GM12875 (cell line): ENCODE data around the gene FAM81B.

Experiments used
- H3K4me3 ChIP-seq: one replicate; pipeline ENCODE4 v1.5.1; 2011; ENCODE audit warnings: low read depth, low read length, control low read depth
- CTCF ChIP-seq: IDR thresholded peaks from 2 replicates; pipeline ENCODE4 v1.5.1; 2011; ENCODE audit warnings: low read depth, mild to moderate bottlenecking, control low read depth, inconsistent platforms, low read length, moderate library complexity, borderline replicate concordance; ENCODE audit not compliant: insufficient read depth

Gene FAM81B

GRCh38 chr5:95365302-95366095 is 25.7 kb upstream of the FAM81B start:
- H3K4me3 ChIP-seq, result no peak overlapping the region
- TF ChIP-seq CTCF, result no peak

GRCh38 chr5:95369782-95370181 is 21.4 kb upstream of the FAM81B start:
- H3K4me3 ChIP-seq, result no peak overlapping the region
- no peak for TF ChIP-seq CTCF

GRCh38 chr5:95374061-95374460 is 17.1 kb upstream of the FAM81B start:
- H3K4me3 ChIP-seq, result no peak overlapping the region
- no peak for TF ChIP-seq CTCF

GRCh38 chr5:95375591-95375990 is 15.6 kb upstream of the FAM81B start:
- no peak overlapping the region for H3K4me3 ChIP-seq

GRCh38 chr5:95379133-95379532 is 12.0 kb upstream of the FAM81B start:
- H3K4me3 ChIP-seq, result no peak overlapping the region
- no peak for TF ChIP-seq CTCF

More at GRCh38 chr5:95375591-95375990, 15.6 kb upstream of the FAM81B start:
- no peak for TF ChIP-seq CTCF

GRCh38 chr5:95380103-95380628 is 11.0 kb upstream of the FAM81B start:
- H3K4me3 ChIP-seq, result no peak overlapping the region
- no peak for TF ChIP-seq CTCF

- no peak for TF ChIP-seq CTCF
- no peak overlapping the region for H3K4me3 ChIP-seq
Observed at GRCh38 chr5:95382801-95383200, 8.4 kb upstream of the FAM81B start.
